GM18873 (cell line): ENCODE measurements around the gene RNASEH2C.
"Not testable (repeated sequence)": the region's sequence is repeated elsewhere in the genome, so short reads cannot be mapped to it uniquely, and the experiment has no call there.

ENCODE experiments used
- ATAC-seq: cut with Tn5 transposase; IDR thresholded peaks from one replicate; pipeline ENCODE4 v1.9.1; 2021; ENCODE audit warnings: mild to moderate bottlenecking, moderate library complexity, moderate number of reproducible peaks; ENCODE audit not compliant: unreplicated experiment, low FRiP score

RNASEH2C gene

GRCh38 chr11:65720211-65720934 lies at the start of gene RNASEH2C:
Gene RNASEH2C, minus strand, starts transcription at chr11:65720798. Its CDS starts 40 bp downstream, at chr11:65720758.
- ATAC-seq = peak; percentile 51

GRCh38 chr11:65767806-65768205 lies 47.2 kb upstream of the RNASEH2C start:
- ATAC-seq = not testable (repeated sequence)

- ATAC-seq = no peak
Observed at GRCh38 chr11:65767406-65767805, 46.8 kb upstream of the RNASEH2C start.

GRCh38 chr11:65766535-65766934 lies 45.9 kb upstream of the RNASEH2C start:
- ATAC-seq = no peak

GRCh38 chr11:65764434-65764833 lies 43.8 kb upstream of the RNASEH2C start:
- ATAC-seq = no peak

GRCh38 chr11:65762816-65763215 lies 42.2 kb upstream of the RNASEH2C start:
- not testable (repeated sequence) for ATAC-seq

GRCh38 chr11:65762169-65762568 lies 41.6 kb upstream of the RNASEH2C start:
- not testable (repeated sequence) for ATAC-seq

- no peak for ATAC-seq
Observed at GRCh38 chr11:65745049-65745448, 24.5 kb upstream of the RNASEH2C start.

GRCh38 chr11:65744699-65745042 lies 24.1 kb upstream of the RNASEH2C start:
- ATAC-seq = no peak

GRCh38 chr11:65744026-65744698 lies 23.6 kb upstream of the RNASEH2C start:
- ATAC-seq = no peak

GRCh38 chr11:65743681-65744025 lies 23.1 kb upstream of the RNASEH2C start:
- ATAC-seq = no peak

- ATAC-seq = no peak
Observed at GRCh38 chr11:65742353-65742752, 21.8 kb upstream of the RNASEH2C start.

GRCh38 chr11:65741185-65741584 lies 20.6 kb upstream of the RNASEH2C start:
- ATAC-seq = no peak

GRCh38 chr11:65739022-65739421 lies 18.4 kb upstream of the RNASEH2C start:
- ATAC-seq = no peak

- no peak for ATAC-seq
Observed at GRCh38 chr11:65736810-65737209, 16.2 kb upstream of the RNASEH2C start.

GRCh38 chr11:65735111-65735510 lies 14.5 kb upstream of the RNASEH2C start:
- not testable (repeated sequence) for ATAC-seq

GRCh38 chr11:65730461-65730860 lies 9.9 kb upstream of the RNASEH2C start:
- ATAC-seq = no peak

GRCh38 chr11:65727865-65728264 lies 7.3 kb upstream of the RNASEH2C start:
- ATAC-seq = no peak

GRCh38 chr11:65726660-65727059 lies 6.1 kb upstream of the RNASEH2C start:
- ATAC-seq = no peak

- no peak for ATAC-seq
Observed at GRCh38 chr11:65722261-65722660, 1.7 kb upstream of the RNASEH2C start.

- no peak for ATAC-seq
Observed at GRCh38 chr11:65719871-65720210, 757 bp downstream of the RNASEH2C start.

- no peak for ATAC-seq
Observed at GRCh38 chr11:65718964-65719492, 1.6 kb downstream of the RNASEH2C start.
